HL-60 (cell line): ENCODE results near the gene PDHX.

Experiments
- DNase-seq, 2 experiments: peaks; one replicate each; pipeline ENCODE4 v3.0.0-alpha.2; 2010 to 2020; ENCODE audit warnings: low read depth in 1 of 2, low spot score in 1 of 2
- H3K27ac ChIP-seq: fragments of 250-450 bp; sonication (Bioruptor Pico); replicated peaks from 2 replicates; pipeline ENCODE4 v1.5.1; 2020; ENCODE audit warnings: mild to moderate bottlenecking, moderate library complexity
- H3K27me3 ChIP-seq: fragments of 250-450 bp; sonication (Bioruptor Pico); 2 replicates; pipeline ENCODE4 v1.5.1; 2021; ENCODE audit warnings: mild to moderate bottlenecking, moderate library complexity; ENCODE audit not compliant: insufficient read depth, poor library complexity, severe bottlenecking
- H3K4me3 ChIP-seq: replicated peaks from 2 replicates; pipeline ENCODE4 v1.5.1; 2011; ENCODE audit warnings: mild to moderate bottlenecking, control low read depth, low read length; ENCODE audit not compliant: insufficient read depth
- CTCF ChIP-seq: IDR thresholded peaks from one replicate; pipeline ENCODE4 v1.5.1; 2011; ENCODE audit warnings: low read length, control low read depth, inconsistent platforms; ENCODE audit not compliant: insufficient read depth
- GABPA ChIP-seq: IDR thresholded peaks from 2 replicates; pipeline ENCODE4 v1.6.1; 2012; ENCODE audit warnings: low read depth
- POLR2AphosphoS5 ChIP-seq: IDR thresholded peaks from 2 replicates; pipeline ENCODE4 v1.6.1; 2012; ENCODE audit warnings: low read depth
- REST ChIP-seq: IDR thresholded peaks from 2 replicates; pipeline ENCODE4 v1.6.1; 2012; ENCODE audit warnings: low read depth; ENCODE audit not compliant: insufficient replicate concordance
- SPI1 ChIP-seq: IDR thresholded peaks from 2 replicates; pipeline ENCODE4 v1.6.1; 2012; ENCODE audit warnings: low read depth, mild to moderate bottlenecking, borderline replicate concordance

The PDHX gene

GRCh38 chr11:34915136-34916014 lies 1.0 kb upstream of the PDHX start:
- peak in 1 of 2 experiments; percentile 14 for DNase-seq
- H3K4me3 ChIP-seq, result peak overlapping the region; percentile 71
- H3K27me3 ChIP-seq, result no peaks in the 10 kb centered on the region
- H3K27ac ChIP-seq, result peak overlapping the region; percentile 93
- TF ChIP-seq POLR2AphosphoS5 (no peak), REST (no peak), SPI1 (peak; percentile 79), GABPA (no peak)

DNA sequence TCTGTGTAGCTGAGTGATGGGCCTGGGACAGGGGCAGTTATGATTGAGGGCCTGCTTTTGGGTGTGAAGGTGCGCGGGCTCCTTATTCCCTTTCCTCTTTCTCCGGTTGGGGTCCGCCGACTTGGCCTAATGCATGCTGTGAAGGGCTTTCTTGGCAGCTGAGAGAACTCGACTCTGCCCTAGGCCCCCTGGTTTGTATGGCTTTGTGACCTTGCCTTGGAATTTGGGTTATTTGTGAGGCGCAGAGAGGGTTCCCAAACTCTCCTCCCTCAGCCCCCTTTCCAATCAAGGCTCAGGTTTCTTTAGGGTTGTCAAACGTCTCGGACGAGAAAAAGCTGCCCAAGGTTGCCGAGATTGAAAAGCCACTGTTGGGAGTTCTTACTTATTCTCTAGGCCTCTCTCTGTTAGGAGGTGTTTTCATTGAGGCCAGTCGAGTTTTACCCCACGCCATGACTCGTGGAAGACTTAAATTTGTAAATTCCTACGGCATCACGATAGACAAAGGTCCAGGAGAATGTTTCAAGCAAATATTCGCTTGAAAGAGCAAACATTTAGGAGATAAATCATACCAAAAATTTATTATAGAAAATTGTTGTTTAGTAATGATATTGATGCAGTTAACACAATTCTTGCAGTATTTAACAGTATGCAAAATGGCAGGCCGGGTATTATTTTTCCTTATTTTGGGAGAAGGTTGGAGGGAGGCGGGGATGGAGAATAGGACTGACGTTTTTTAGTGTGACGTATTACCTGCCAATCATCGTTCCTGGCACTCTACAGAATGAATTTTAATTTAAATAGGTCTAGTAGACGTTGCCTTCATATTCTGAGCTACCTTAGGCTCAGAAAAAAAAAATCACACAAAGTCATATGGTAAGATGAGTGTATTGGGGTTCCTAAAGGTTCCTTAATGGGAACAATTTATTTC lies 689 bp downstream of the PDHX start:
- H3K27me3 ChIP-seq, result no peaks in the 10 kb centered on the region
- no peak for DNase-seq
- H3K4me3 ChIP-seq, result peak overlapping the region; percentile 71
- TF ChIP-seq GABPA, result no peak
- TF ChIP-seq CTCF, result no peak
- no peak for TF ChIP-seq SPI1
- no peak for TF ChIP-seq POLR2AphosphoS5
- no peak for TF ChIP-seq REST
- peak overlapping the region; percentile 93 for H3K27ac ChIP-seq

DNA sequence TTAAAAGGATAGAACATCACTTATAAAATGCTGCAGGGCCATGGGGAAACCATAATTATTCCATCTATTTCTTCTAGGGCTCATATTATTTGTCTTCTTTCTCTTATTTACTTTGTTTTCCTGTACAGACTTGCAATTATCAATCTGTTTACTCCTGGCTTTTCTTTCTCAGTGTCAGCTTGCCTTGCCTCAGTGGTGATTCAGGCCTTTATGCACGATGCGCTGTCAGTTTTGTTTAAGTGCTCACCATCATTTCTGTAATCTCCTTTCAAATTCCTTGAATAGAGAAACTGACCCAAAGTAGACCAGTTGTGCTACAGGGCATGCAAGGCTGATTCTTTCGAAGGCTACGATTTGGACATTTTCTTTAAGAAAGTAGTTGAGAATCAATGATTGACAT lies 4.7 kb downstream of the PDHX start:
- DNase-seq, result no peak
- Histone ChIP-seq H3K27me3 (no peaks in the 10 kb centered on the region), H3K4me3 (no peak overlapping the region), H3K27ac (no peak overlapping the region)
- TF ChIP-seq SPI1, result no peak
- no peak for TF ChIP-seq GABPA
- TF ChIP-seq CTCF, result no peak
- no peak for TF ChIP-seq POLR2AphosphoS5

DNA sequence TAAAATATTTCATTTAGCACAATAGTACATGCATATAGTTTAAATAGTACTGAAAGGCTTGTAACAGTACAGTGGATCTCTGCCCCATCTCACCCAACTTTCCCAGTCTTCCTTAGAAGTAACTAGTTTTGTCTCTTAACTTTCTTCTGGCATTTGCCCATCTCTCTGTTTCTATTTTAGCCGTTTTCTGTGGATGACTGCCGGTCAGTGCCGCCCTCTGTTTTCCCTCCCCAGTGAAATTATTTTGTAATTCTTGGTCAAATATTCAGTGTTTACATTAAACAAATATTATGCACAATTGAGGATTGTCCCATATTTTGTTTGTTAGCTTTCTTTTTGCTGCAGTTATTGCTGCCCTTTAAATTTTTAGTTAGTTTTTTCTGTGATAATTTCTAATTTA lies 8.3 kb downstream of the PDHX start:
- Histone ChIP-seq H3K27me3 (no peaks in the 10 kb centered on the region), H3K4me3 (no peak overlapping the region), H3K27ac (no peak overlapping the region)
- DNase-seq, result no peak
- TF ChIP-seq SPI1 (no peak), GABPA (no peak), REST (no peak), POLR2AphosphoS5 (no peak), CTCF (no peak)
